Metanephros (tissue), 1 donor: ENCODE measurements around the gene CERS1. TPM values are rescaled to one million over a fixed set of nuclear protein-coding genes. Genes with fewer than 3 reads are reported as not detected.

Experiments
- total RNA-seq: library from RNA; depleted of rRNA; stranded (reverse); fragments of >200 nt; gene quantifications from one replicate; pipeline ENCODE4 v1.2.3, GENCODE V29; 2014

Gene CERS1, protein sequence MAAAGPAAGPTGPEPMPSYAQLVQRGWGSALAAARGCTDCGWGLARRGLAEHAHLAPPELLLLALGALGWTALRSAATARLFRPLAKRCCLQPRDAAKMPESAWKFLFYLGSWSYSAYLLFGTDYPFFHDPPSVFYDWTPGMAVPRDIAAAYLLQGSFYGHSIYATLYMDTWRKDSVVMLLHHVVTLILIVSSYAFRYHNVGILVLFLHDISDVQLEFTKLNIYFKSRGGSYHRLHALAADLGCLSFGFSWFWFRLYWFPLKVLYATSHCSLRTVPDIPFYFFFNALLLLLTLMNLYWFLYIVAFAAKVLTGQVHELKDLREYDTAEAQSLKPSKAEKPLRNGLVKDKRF
- total RNA-seq: 6.8 TPM

DNA sequence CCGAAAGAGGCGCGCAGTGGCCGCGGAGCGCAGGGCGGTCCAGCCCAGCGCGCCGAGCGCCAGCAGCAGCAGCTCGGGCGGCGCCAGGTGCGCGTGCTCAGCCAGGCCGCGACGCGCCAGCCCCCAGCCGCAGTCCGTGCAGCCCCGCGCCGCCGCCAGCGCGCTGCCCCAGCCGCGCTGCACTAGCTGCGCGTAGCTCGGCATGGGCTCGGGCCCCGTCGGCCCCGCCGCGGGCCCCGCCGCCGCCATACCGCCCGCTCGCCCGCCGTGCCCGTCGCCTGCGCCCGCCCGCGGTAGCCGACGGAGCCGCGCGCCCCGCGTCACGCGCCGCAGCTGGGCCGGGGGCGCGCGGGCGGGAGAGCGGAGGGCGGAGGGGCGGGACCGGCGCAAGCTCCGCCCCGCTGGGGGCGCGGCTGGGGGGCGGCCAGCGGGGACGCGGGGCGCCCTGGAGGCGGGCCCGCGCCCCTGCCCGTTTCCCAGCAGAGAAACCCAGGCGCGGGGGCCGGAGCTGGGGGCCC is at the start of gene CERS1:
Gene CERS1 (minus strand): TSS at position 335 of the 518 bp plus-strand sequence. CDS start 86 bp downstream, at position 249.

DNA sequence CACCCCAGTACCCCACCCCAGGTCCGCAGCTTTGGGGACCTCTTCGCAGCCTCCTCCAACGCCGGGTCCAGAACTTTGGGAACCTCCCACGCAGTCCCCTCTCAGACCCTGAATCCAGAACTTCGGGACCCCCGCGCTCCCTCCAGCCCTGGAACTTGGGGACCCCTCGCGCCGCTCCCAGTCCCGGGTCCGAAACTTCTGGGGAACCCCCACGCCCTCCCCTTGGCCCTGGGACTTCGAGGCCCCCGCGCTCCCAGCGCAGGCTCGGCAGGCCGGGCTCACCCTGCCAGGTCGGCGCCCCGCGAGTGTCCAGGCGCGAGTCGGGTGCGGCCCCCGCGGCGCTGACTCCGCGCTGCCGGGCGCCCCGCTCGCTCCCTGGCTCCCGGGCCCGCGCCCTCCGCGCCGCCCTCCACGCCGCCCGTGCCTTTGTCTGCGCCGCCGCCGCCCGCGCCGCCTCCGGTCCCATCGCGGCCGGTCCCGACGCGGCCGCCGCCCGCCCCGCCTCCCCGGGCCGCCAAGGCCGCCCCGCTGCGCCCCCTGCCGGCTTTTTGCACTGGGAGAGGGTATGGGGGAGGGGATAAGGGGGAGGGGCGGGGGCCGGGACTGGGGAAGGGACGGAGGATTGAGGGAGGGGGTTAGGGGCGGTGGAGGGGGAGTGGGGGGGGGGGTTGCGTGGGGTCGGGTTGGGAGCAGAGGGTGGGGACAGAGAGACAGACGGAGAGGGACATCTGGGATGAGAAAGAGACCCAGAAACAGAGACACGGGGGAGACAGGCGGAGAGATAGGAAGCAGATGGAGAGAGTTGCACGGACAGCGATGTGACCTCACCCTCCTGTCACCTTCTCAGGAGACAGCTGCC is 45.0 kb upstream of the CERS1 start, which contains the start of gene HOMER3:
Gene HOMER3 (minus strand): TSS at position 449 of the 859 bp plus-strand sequence. CDS start 2,235 bp downstream, outside the sequence.

DNA sequence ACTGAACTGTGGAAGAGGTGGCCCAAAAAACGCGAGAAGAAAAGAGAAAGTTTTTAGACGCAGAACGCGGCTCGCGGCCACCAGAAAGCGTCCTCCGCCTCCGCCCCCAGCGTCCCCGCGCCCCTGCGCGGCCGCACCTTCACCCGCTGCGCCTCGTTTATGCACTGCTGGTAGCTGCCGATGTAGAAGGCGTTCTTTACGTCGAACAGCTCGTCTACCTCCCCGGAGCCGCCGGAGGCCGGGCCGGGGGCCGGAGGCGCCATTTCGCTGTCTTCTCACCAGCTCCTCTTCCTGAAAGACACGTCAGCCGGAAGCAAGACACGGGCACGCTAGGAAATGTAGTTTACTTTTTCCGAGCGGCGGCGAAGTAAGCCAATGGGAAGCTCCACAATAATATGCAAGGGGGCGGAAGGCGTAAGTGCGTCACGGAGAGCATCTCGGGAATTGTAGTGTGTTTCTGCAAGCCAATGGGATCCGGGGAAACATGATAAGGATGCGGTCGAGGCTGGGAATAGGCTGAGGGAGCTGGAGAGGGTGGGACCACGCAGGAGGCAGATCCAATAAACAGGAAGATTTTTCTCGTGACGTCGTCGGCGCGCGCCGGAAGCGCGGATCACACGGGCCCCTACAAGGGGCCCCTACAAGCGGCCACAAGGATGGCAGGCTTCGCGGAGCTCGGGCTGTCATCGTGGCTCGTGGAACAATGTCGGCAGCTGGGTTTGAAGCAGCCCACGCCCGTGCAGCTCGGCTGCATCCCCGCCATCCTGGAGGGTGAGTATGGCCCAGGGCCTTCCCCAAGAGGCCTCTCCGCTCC is 23.3 kb upstream of the CERS1 start, which contains the start of the genes COPE and DDX49:
Gene COPE (minus strand): TSS at position 302 of the 814 bp plus-strand sequence. CDS start 39 bp downstream, at position 263.
Gene DDX49 (plus strand): TSS at position 630 of the 814 bp plus-strand sequence. CDS start 27 bp downstream, at position 657.

DNA sequence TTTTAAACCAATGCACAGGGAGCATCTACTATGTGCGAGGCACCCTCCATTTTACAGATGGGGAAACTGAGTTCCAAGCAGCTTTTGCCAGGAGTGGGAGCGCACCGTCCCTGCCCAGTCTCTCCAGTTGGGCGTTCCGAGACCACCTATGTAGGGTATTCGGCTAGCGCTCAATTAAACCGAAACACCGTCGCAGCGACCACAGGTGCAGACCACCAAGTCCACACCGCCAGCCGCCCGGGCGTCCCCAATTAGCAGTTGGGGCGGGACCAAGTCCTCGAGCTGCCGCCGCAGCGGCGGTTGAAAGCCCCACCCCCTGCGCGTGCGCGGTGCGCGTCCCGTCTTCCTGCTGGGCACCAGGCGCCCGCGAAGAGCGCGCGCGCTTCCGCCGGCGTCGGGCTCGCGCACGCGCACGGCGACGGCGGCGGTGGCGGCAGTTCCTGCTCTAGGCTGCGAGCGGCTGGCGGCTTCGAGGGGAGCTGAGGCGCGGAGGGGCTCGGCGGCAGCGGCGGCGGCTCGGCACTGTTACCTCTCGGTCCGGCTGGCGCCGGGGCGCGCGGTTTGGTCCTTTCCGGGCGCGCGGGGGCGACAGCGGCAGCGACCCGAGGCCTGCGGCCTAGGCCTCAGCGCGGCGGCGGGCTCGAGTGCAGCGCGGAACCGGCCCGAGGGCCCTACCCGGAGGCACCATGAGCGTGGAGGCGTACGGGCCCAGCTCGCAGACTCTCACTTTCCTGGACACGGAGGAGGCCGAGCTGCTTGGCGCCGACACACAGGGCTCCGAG is 64.2 kb downstream of the CERS1 start, which contains the start of gene UPF1:
Gene UPF1 (plus strand): TSS at position 436 of the 782 bp plus-strand sequence. CDS start 251 bp downstream, at position 687.

Other genes with a start within 250 kb of the CERS1 start
- gene CRTC1, start 212.5 kb downstream of the CERS1 start, total RNA-seq: 10.2 TPM
- 0.82 TPM for gene COMP, start 104.9 kb downstream of the CERS1 start, total RNA-seq
- 83.0 TPM for gene UPF1, start 64.2 kb downstream of the CERS1 start, total RNA-seq
- 118 TPM for gene COPE, start 23.2 kb upstream of the CERS1 start, total RNA-seq
- 43.4 TPM for gene DDX49, start 23.6 kb upstream of the CERS1 start, total RNA-seq
- 47.6 TPM for gene HOMER3, start 45.1 kb upstream of the CERS1 start, total RNA-seq
- gene SUGP2, start 137.4 kb upstream of the CERS1 start, total RNA-seq: 55.1 TPM
- gene ARMC6, start 137.4 kb upstream of the CERS1 start, total RNA-seq: 35.1 TPM
- 15.6 TPM for gene SLC25A42, start 167.8 kb upstream of the CERS1 start, total RNA-seq
- 26.9 TPM for gene TMEM161A, start 242.3 kb upstream of the CERS1 start, total RNA-seq